ENCODE results near the gene AK5.
A peak's percentile ranks its signal among the peaks of the same experiment; 100 is the strongest.

AK5 gene

DNA sequence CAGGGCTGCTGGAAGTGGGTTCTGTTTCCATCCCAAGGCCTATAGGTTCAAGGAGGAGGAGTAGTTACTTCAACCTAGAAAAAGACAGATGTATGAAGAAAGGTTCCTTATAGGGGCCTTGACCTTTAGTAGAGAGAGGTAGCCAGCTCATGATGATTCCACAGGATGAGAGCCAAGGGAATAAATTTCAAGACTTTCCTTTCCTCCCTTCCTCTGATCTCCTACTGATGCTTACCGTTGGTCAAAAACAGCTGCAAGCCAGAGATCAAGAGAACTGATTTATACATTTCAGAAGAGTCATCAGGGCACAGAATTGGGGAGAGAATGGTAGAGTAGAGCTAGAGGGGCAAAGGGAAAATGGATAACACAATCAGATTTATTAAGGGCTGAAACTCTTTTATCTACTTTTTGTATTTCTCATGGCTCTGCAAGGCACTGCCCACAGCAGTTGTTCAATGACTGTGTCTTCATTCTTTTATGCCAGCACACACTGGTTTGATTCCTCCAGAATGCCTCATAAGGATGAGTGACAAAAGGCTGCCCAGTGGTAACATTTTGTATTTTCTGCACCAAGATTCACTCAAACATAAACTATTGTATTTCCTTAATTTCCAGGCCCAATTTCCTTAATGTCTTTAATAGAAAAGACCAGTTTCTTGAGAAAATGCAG lies 37.4 kb downstream of the AK5 start:
- Histone ChIP-seq H3K27me3 (replicated peaks; ENCODE audit: control insufficient read depth, insufficient read depth, low read length) (no peaks in the 10 kb centered on the region), H3K9me3 (ENCODE audit: control insufficient read depth, low read length) (no peaks in the 10 kb centered on the region), H3K9ac (ENCODE audit: low read length) (no peak overlapping the region), H3K4me3 (ENCODE audit: low read length) (no peak overlapping the region), H3K4me1 (ENCODE audit: control insufficient read depth, insufficient read depth, low read length) (peaks cover 30% of the 10 kb centered on the region), H3K36me3 (ENCODE audit: control insufficient read depth, insufficient read depth, low read length, severe bottlenecking) (no peaks in the 10 kb centered on the region)
- DNase-seq (ENCODE audit: low read depth) = peak; percentile 16

DNA sequence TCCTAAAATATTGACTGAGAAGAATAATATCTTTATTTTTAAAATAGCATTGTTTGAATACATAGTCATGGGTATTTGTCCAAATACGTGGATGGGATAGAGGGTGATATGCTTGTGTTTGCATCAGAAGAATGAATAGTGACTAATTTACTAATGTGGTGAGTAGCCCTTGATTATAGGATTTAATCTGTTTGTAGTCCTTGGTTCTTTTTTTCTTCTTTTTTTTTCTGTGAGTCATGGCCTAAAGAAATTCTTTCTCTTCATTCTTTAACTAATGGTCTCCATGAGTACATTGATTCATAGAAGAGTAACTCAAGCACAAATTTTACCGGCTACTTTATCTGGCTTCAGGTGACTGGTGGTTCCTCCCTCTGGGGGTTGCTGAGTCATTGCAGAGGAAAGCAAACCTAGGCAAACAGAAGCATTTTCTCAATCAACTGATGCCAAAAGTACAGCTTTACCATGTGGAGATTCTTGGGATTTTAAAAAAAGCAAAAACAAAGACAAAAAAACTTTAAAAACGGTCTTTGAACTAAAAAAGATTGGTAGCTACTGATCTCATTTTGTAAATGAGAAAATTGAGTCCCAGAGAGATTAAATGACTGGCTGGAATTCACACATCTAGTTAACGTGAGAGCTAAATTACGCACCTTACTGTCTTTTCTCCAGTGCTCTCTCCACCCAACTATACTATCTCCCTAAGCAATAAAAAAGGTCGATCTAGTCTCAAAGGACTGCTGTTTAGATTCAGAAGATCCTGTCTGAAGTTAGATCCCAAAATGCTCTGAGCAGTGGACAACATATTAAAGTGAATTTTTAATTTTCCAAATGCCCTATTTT lies 40.5 kb downstream of the AK5 start:
- peak overlapping the region; percentile 24 for H3K4me3 ChIP-seq (ENCODE audit: low read length)
- no peaks in the 10 kb centered on the region for H3K27me3 ChIP-seq (replicated peaks; ENCODE audit: control insufficient read depth, insufficient read depth, low read length)
- DNase-seq (ENCODE audit: low read depth) = peak; percentile 55

DNA sequence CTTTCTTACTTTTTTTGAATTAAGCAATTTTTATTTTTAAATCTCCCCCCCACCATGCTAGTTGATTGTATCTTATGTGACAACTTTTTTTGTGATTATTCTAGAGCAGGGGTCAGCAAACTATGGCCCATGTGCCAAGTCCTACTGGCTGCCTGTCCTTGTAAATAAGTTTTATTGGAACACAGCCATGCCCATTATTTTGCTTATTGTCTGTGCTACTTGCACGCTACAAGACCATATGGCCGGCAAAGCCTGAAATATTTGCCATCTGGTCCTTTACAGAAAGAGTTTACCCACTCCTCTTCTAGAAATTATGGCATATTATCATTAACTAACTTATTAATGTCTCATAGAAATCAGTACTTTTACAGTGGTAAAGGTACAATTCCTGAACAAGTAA lies 51.7 kb downstream of the AK5 start:
- DNase-seq (ENCODE audit: low read depth) = no peak
- Histone ChIP-seq H3K4me3 (ENCODE audit: low read length) (no peak overlapping the region), H3K9me3 (ENCODE audit: control insufficient read depth, low read length) (peaks cover 7% of the 10 kb centered on the region), H3K4me1 (ENCODE audit: control insufficient read depth, insufficient read depth, low read length) (no peaks in the 10 kb centered on the region), H3K9ac (ENCODE audit: low read length) (no peak overlapping the region), H3K36me3 (ENCODE audit: control insufficient read depth, insufficient read depth, low read length, severe bottlenecking) (no peaks in the 10 kb centered on the region), H3K27me3 (replicated peaks; ENCODE audit: control insufficient read depth, insufficient read depth, low read length) (no peaks in the 10 kb centered on the region)

More for the DNA sequence above, 40.5 kb downstream of the AK5 start:
- peaks cover 35% of the 10 kb centered on the region for H3K4me1 ChIP-seq (ENCODE audit: control insufficient read depth, insufficient read depth, low read length)
- H3K9ac ChIP-seq (ENCODE audit: low read length) = peak overlapping the region; percentile 45
- H3K36me3 ChIP-seq (ENCODE audit: control insufficient read depth, insufficient read depth, low read length, severe bottlenecking) = no peaks in the 10 kb centered on the region
- H3K9me3 ChIP-seq (ENCODE audit: control insufficient read depth, low read length) = no peaks in the 10 kb centered on the region

DNA sequence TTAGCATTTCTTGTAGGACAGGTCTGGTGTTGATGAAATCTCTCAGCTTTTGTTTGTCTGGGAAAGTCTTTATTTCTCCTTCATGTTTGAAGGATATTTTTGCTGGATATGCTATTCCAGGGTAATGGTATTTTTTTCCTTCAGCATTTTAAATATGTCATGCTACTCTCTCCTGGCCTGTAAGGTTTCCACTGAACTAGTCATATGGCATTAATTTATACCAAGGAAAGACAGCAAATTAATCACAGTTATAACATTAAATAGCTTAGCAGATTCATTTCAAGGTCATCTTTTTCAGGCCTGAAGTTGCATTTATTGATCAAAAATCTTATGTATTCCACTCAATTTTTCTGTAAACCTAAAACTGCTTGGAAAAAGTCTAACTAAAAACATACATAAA lies 54.9 kb downstream of the AK5 start:
- no peak overlapping the region for H3K9ac ChIP-seq (ENCODE audit: low read length)
- H3K4me1 ChIP-seq (ENCODE audit: control insufficient read depth, insufficient read depth, low read length) = no peaks in the 10 kb centered on the region
- no peak overlapping the region for H3K4me3 ChIP-seq (ENCODE audit: low read length)
- H3K27me3 ChIP-seq (replicated peaks; ENCODE audit: control insufficient read depth, insufficient read depth, low read length) = no peaks in the 10 kb centered on the region
- H3K9me3 ChIP-seq (ENCODE audit: control insufficient read depth, low read length) = peaks cover 7% of the 10 kb centered on the region
- no peak for DNase-seq (ENCODE audit: low read depth)
- H3K36me3 ChIP-seq (ENCODE audit: control insufficient read depth, insufficient read depth, low read length, severe bottlenecking) = no peaks in the 10 kb centered on the region

DNA sequence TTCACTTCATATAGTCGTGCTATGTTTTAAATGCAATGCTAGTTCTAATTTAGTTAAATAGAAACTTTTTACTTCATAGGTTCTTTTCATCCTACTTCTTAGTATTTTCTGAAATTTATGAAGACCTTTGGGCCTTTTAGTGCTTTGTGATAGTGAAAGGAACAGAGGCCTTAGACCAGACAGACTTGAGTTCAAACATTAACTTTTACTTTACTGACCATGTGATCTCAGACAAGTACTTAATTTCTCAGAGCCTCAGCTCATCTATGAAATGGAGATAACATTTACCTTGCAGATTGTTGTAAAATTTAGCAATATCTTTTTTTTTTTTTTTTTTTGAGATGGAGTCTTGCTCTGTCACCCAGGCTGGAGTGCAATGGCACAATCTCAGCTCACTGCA lies 57.5 kb downstream of the AK5 start:
- Histone ChIP-seq H3K4me3 (ENCODE audit: low read length) (no peak overlapping the region), H3K9ac (ENCODE audit: low read length) (no peak overlapping the region), H3K4me1 (ENCODE audit: control insufficient read depth, insufficient read depth, low read length) (no peaks in the 10 kb centered on the region), H3K9me3 (ENCODE audit: control insufficient read depth, low read length) (peaks cover under 1% of the 10 kb centered on the region), H3K36me3 (ENCODE audit: control insufficient read depth, insufficient read depth, low read length, severe bottlenecking) (no peaks in the 10 kb centered on the region), H3K27me3 (replicated peaks; ENCODE audit: control insufficient read depth, insufficient read depth, low read length) (no peaks in the 10 kb centered on the region)
- DNase-seq (ENCODE audit: low read depth) = no peak

DNA sequence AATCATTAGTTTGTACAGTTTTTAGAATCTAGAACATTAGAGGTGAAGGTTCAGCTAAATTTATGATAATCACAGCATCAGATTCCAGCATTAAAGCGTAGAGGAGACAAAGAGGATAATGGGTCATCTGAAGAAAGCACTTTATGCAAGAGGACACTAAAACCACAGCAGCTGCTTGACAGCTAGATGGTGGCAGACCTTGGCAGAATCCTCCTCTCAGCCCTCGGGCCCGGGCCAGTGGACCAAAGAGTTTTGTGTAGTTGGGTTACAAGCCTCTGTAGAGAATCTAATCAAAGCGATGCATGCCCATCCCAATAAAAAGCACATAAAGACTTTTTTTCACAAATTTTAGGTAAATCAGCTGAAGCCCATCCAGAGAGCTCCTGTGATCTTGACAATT lies 59.4 kb downstream of the AK5 start:
- H3K4me1 ChIP-seq (ENCODE audit: control insufficient read depth, insufficient read depth, low read length) = no peaks in the 10 kb centered on the region
- H3K9ac ChIP-seq (ENCODE audit: low read length) = no peak overlapping the region
- H3K27me3 ChIP-seq (replicated peaks; ENCODE audit: control insufficient read depth, insufficient read depth, low read length) = no peaks in the 10 kb centered on the region
- no peaks in the 10 kb centered on the region for H3K36me3 ChIP-seq (ENCODE audit: control insufficient read depth, insufficient read depth, low read length, severe bottlenecking)
- no peak overlapping the region for H3K4me3 ChIP-seq (ENCODE audit: low read length)
- DNase-seq (ENCODE audit: low read depth) = no peak
- no peaks in the 10 kb centered on the region for H3K9me3 ChIP-seq (ENCODE audit: control insufficient read depth, low read length)

DNA sequence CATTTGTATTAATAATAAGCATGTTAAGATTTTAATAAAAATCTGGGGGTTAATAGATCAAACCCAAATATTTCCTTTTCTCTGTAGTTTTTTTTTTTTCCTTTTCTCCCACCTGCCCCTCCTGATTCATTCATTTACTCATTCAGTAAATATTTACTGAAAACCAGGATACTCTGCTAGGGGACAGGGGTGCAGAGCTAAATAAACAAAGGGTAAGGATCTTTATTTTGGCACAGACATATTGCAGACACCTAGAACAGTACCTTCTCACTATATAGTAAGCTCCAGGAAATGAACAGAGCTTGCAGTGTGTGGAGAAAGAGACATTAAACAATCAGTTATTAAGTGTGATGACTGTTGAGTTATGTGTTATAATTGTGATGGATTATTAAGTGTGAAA lies 60.9 kb downstream of the AK5 start:
- Histone ChIP-seq H3K9me3 (ENCODE audit: control insufficient read depth, low read length) (no peaks in the 10 kb centered on the region), H3K36me3 (ENCODE audit: control insufficient read depth, insufficient read depth, low read length, severe bottlenecking) (no peaks in the 10 kb centered on the region), H3K4me3 (ENCODE audit: low read length) (no peak overlapping the region), H3K4me1 (ENCODE audit: control insufficient read depth, insufficient read depth, low read length) (peaks cover under 1% of the 10 kb centered on the region), H3K9ac (ENCODE audit: low read length) (no peak overlapping the region), H3K27me3 (replicated peaks; ENCODE audit: control insufficient read depth, insufficient read depth, low read length) (no peaks in the 10 kb centered on the region)
- DNase-seq (ENCODE audit: low read depth) = no peak

DNA sequence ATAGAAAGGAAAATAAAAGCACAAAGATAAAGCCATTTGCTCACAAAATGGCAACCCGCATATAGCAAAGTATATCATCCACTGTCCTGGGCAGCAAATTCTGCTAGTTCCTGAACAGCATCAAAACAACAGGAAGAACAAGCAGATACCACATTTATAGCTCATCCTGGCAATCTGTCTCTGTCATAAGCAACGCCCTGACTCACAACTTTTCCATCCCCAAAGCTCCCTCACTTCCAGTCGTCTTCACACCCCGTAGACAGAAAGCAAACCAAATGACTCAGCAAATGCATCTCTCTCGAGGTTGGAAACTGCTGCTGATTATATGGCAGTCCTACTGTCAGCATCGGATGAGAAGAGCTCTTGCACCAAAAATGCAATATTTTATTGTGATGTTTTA lies 65.8 kb downstream of the AK5 start:
- peak; percentile 64 for DNase-seq (ENCODE audit: low read depth)
- Histone ChIP-seq H3K36me3 (ENCODE audit: control insufficient read depth, insufficient read depth, low read length, severe bottlenecking) (no peaks in the 10 kb centered on the region), H3K9ac (ENCODE audit: low read length) (no peak overlapping the region), H3K27me3 (replicated peaks; ENCODE audit: control insufficient read depth, insufficient read depth, low read length) (no peaks in the 10 kb centered on the region), H3K4me3 (ENCODE audit: low read length) (peak overlapping the region; percentile 12), H3K4me1 (ENCODE audit: control insufficient read depth, insufficient read depth, low read length) (peaks cover 3% of the 10 kb centered on the region), H3K9me3 (ENCODE audit: control insufficient read depth, low read length) (no peaks in the 10 kb centered on the region)

DNA sequence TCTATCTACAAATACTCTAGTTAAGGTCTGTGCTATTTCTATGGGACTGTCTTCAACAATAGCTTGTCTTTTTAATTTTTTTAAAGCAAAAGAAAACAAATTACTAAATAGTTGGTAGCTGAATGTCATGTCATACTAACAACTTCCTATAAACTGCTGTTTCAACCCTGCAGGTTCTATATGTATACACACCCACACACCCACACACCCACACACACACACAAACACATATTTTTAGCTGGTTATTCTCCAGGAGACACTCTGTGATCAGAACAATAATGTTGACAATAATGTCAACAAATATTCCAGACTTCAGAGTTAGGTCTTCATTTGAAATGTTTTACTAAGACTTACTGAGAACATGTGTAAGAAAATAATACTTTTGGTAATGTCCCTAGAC lies 66.7 kb downstream of the AK5 start:
- Histone ChIP-seq H3K4me1 (ENCODE audit: control insufficient read depth, insufficient read depth, low read length) (peaks cover 3% of the 10 kb centered on the region), H3K27me3 (replicated peaks; ENCODE audit: control insufficient read depth, insufficient read depth, low read length) (no peaks in the 10 kb centered on the region), H3K4me3 (ENCODE audit: low read length) (no peak overlapping the region), H3K36me3 (ENCODE audit: control insufficient read depth, insufficient read depth, low read length, severe bottlenecking) (no peaks in the 10 kb centered on the region), H3K9me3 (ENCODE audit: control insufficient read depth, low read length) (no peaks in the 10 kb centered on the region), H3K9ac (ENCODE audit: low read length) (no peak overlapping the region)
- no peak for DNase-seq (ENCODE audit: low read depth)

DNA sequence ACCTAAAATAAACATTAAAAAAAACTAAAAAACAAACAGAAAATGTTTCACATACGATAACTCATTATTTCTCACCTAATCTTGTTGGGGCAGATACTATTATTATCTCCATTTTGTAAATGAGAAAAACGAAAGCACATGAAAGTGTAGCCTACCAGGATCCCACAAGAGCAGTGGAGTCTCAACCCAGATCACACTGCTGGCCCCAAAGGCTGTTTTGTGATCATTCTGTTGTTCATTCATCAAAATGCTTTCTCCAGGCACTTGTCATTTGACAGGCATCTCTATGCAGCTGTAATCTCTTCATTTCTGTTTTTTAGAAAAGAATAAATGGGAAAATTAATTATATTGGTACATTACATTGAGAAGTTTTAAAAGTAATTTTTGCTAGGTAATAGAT lies 67.5 kb downstream of the AK5 start:
- no peaks in the 10 kb centered on the region for H3K9me3 ChIP-seq (ENCODE audit: control insufficient read depth, low read length)
- H3K36me3 ChIP-seq (ENCODE audit: control insufficient read depth, insufficient read depth, low read length, severe bottlenecking) = no peaks in the 10 kb centered on the region
- H3K4me1 ChIP-seq (ENCODE audit: control insufficient read depth, insufficient read depth, low read length) = peaks cover 3% of the 10 kb centered on the region
- no peak overlapping the region for H3K4me3 ChIP-seq (ENCODE audit: low read length)
- no peak for DNase-seq (ENCODE audit: low read depth)
- H3K27me3 ChIP-seq (replicated peaks; ENCODE audit: control insufficient read depth, insufficient read depth, low read length) = no peaks in the 10 kb centered on the region
- no peak overlapping the region for H3K9ac ChIP-seq (ENCODE audit: low read length)

DNA sequence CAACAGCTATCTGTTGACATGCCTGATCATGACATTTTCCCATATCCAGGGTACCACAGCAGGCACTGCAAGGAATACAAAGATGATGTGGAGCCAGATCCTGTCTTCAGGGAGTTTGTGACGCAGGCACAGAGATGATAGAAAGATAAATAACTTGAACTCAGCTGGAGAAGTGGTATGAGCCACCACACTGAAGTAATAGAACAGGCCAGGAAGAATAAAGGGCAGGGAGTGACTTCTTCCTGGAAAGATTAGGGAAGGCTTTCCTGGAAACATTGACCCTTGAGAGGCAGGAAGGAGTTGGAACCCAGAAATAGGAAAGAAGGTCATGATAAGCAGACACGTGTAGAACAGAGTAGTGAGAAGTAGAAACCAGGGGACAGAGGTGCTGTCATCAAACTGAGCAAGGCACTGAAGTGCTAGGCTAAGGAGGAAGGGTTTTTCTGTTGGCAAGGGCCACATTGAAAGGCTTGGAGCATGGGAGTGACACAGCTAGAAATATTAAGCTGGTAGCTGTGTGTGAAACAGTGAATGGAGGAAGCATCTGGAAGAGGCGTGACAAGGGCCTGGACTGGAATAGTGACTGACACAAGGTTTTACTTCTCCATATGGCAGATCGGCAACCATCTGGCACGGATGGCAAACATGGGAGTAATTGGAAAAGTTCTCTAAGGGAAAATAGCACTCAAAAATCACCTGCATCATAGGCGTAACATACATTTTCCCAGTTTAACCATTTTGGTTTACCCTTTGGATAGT lies 68.4 kb downstream of the AK5 start:
- Histone ChIP-seq H3K4me3 (ENCODE audit: low read length) (no peak overlapping the region), H3K9me3 (ENCODE audit: control insufficient read depth, low read length) (no peaks in the 10 kb centered on the region), H3K36me3 (ENCODE audit: control insufficient read depth, insufficient read depth, low read length, severe bottlenecking) (no peaks in the 10 kb centered on the region), H3K27me3 (replicated peaks; ENCODE audit: control insufficient read depth, insufficient read depth, low read length) (no peaks in the 10 kb centered on the region), H3K9ac (ENCODE audit: low read length) (no peak overlapping the region), H3K4me1 (ENCODE audit: control insufficient read depth, insufficient read depth, low read length) (peaks cover 3% of the 10 kb centered on the region)
- no peak for DNase-seq (ENCODE audit: low read depth)

Measured in adipocyte (in vitro differentiated cells).